Trophoblast cell (in vitro differentiated cells and primary cell): Measurements from ENCODE around the gene HEXD.

Source experiments
- DNase-seq, 2 donors: peaks; one replicate each; pipeline ENCODE4 v3.0.0-alpha.2; 2016
- H2AFZ ChIP-seq: 2 replicates; pipeline ENCODE4 v1.6.1; 2013; ENCODE audit warnings: low read length, moderate library complexity, mild to moderate bottlenecking; ENCODE audit not compliant: insufficient read depth, poor library complexity
- H2AK5ac ChIP-seq: 2 replicates; pipeline ENCODE4 v1.6.1; 2013; ENCODE audit warnings: mild to moderate bottlenecking, low read length
- H2BK120ac ChIP-seq: 2 replicates; pipeline ENCODE4 v1.6.1; 2013; ENCODE audit warnings: low read length, mild to moderate bottlenecking, moderate library complexity; ENCODE audit not compliant: insufficient read depth, poor library complexity
- H2BK12ac ChIP-seq: 2 replicates; pipeline ENCODE4 v1.6.1; 2013; ENCODE audit warnings: mild to moderate bottlenecking, low read length, moderate library complexity
- H2BK5ac ChIP-seq: 2 replicates; pipeline ENCODE4 v1.6.1; 2013; ENCODE audit warnings: low read length, low read depth, moderate library complexity, mild to moderate bottlenecking; ENCODE audit not compliant: poor library complexity
- H3K14ac ChIP-seq: 2 replicates; pipeline ENCODE4 v1.6.1; 2013; ENCODE audit warnings: mild to moderate bottlenecking, low read length
- H3K18ac ChIP-seq: 2 replicates; pipeline ENCODE4 v1.6.1; 2013; ENCODE audit warnings: mild to moderate bottlenecking, low read length
- H3K23ac ChIP-seq: 2 replicates; pipeline ENCODE4 v1.6.1; 2013; ENCODE audit warnings: low read length
- H3K27ac ChIP-seq: 2 replicates; pipeline ENCODE4 v1.5.1; 2013; ENCODE audit warnings: low read depth, mild to moderate bottlenecking, inconsistent platforms, low read length, moderate library complexity
- H3K27me3 ChIP-seq: 2 replicates; pipeline ENCODE4 v1.6.1; 2013; ENCODE audit warnings: inconsistent platforms, mild to moderate bottlenecking, low read length, moderate library complexity; ENCODE audit not compliant: insufficient read depth
- H3K36me3 ChIP-seq, 2 experiments: 1 replicate in 1 of 2; 2 replicates in 1 of 2; pipeline ENCODE4 v1.6.1; 2013; ENCODE audit warnings: low read length in 2 of 2, mild to moderate bottlenecking in 2 of 2, moderate library complexity in 1 of 2; ENCODE audit not compliant: insufficient read depth in 2 of 2, control insufficient read depth in 1 of 2
- H3K4ac ChIP-seq: 2 replicates; pipeline ENCODE4 v1.6.1; 2013; ENCODE audit warnings: low read depth, mild to moderate bottlenecking, low read length, moderate library complexity
- H3K4me1 ChIP-seq, 2 experiments: 1 replicate in 1 of 2; 2 replicates in 1 of 2; pipeline ENCODE4 v1.6.1; 2013; ENCODE audit warnings: low read length in 2 of 2, mild to moderate bottlenecking in 2 of 2, moderate library complexity in 1 of 2; ENCODE audit not compliant: insufficient read depth in 2 of 2, control insufficient read depth in 1 of 2
- H3K4me2 ChIP-seq: 2 replicates; pipeline ENCODE4 v1.6.1; 2013; ENCODE audit warnings: inconsistent platforms, mild to moderate bottlenecking, low read length, moderate library complexity
- H3K4me3 ChIP-seq: 2 replicates; pipeline ENCODE4 v1.5.1; 2013; ENCODE audit warnings: mild to moderate bottlenecking, low read depth, low read length, inconsistent platforms
- H3K79me1 ChIP-seq: one replicate; pipeline ENCODE4 v1.6.1; 2013; ENCODE audit warnings: low read length
- H3K79me2 ChIP-seq: 2 replicates; pipeline ENCODE4 v1.6.1; 2013; ENCODE audit warnings: low read length, mild to moderate bottlenecking; ENCODE audit not compliant: control insufficient read depth, insufficient read depth, poor library complexity
- H3K9ac ChIP-seq: 2 replicates; pipeline ENCODE4 v1.6.1; 2013; ENCODE audit warnings: mild to moderate bottlenecking, low read length
- H3K9me3 ChIP-seq: 2 replicates; pipeline ENCODE4 v1.6.1; 2013; ENCODE audit warnings: low read depth, mild to moderate bottlenecking, control low read depth, inconsistent platforms, low read length; ENCODE audit not compliant: insufficient read depth
- H4K12ac ChIP-seq: 2 replicates; pipeline ENCODE4 v1.6.1; 2013; ENCODE audit warnings: low read depth, mild to moderate bottlenecking, low read length, moderate library complexity
- H4K8ac ChIP-seq: 2 replicates; pipeline ENCODE4 v1.6.1; 2013; ENCODE audit warnings: low read depth, mild to moderate bottlenecking, low read length, moderate library complexity
- H4K91ac ChIP-seq: one replicate; pipeline ENCODE4 v1.6.1; 2013; ENCODE audit warnings: low read depth, mild to moderate bottlenecking, low read length, moderate library complexity
- WGBS: extraction: QIAGEN DNeasy Blood & Tissue Kit; methylation state at CpG from one replicate; pipeline ENCODE4 v1.1.7; 2013; ENCODE audit warnings: missing lambda C conversion rate; ENCODE audit not compliant: insufficient read length, insufficient coverage; ENCODE audit errors: extremely low coverage; 5-methylcytosine and 5-hydroxymethylcytosine counted together

HEXD gene

DNA sequence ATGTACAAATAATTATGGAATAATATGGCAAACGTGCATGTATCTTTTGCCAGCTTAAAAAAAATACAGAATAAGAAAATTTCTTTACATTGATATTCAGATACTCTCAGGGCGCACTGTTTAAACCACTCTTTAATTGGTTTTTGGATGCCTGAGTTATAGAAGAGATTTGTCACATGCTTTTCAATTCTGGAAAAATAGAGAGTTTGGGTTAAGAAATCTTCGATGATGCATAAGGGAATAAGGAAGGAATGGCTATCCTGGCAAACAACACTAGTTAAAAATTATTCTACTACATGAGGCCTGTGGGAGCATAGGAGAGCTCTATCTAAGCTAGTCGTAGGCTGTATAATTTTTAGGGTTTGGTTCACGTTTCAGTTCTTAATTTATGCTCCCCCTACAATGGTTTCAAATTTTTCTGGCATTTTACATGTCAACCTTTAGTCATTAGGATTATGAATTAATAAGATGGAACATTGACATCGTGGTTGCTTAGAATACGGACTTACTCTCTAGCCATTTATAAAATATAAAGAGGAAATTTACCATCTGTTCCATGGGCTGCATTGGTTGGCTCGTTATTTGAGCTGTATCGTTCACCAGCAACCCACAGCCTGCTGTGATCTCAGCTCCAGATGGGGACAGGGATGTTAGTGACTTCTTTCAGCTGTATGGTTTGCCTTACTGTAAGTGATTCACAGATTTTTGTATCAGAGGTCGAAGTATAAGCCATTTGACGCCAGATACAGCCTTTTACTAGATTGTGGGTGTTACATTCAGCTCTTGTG, 56.3 kb downstream of the HEXD start:
- H2BK120ac ChIP-seq = no peak overlapping the region
- no peak overlapping the region for H2AFZ ChIP-seq
- H4K8ac ChIP-seq = no peak overlapping the region
- H3K79me2 ChIP-seq = no peaks in the 10 kb centered on the region
- no peak overlapping the region for H3K27ac ChIP-seq
- H4K91ac ChIP-seq = no peak overlapping the region
- no peak overlapping the region for H3K4ac ChIP-seq
- H3K4me1 ChIP-seq = no peaks in the 10 kb centered on the region
- H3K14ac ChIP-seq = no peak overlapping the region
- no peak overlapping the region for H2BK12ac ChIP-seq
- no peak overlapping the region for H3K4me2 ChIP-seq
- H3K9me3 ChIP-seq = peaks cover 2% of the 10 kb centered on the region
- H3K4me3 ChIP-seq = no peak overlapping the region
- H3K27me3 ChIP-seq = no peaks in the 10 kb centered on the region
- H3K79me1 ChIP-seq = no peaks in the 10 kb centered on the region
- peaks cover 31 to 54% of the 10 kb centered on the region in 2 experiments for H3K36me3 ChIP-seq
- no peak overlapping the region for H3K18ac ChIP-seq
- no peak overlapping the region for H2AK5ac ChIP-seq
- H3K23ac ChIP-seq = no peak overlapping the region
- DNase-seq = no peak
- no peak overlapping the region for H2BK5ac ChIP-seq
- no peak overlapping the region for H3K9ac ChIP-seq
- no CpG with 5 or more reads among the region's 11 CpGs for WGBS
- no peak overlapping the region for H4K12ac ChIP-seq

DNA sequence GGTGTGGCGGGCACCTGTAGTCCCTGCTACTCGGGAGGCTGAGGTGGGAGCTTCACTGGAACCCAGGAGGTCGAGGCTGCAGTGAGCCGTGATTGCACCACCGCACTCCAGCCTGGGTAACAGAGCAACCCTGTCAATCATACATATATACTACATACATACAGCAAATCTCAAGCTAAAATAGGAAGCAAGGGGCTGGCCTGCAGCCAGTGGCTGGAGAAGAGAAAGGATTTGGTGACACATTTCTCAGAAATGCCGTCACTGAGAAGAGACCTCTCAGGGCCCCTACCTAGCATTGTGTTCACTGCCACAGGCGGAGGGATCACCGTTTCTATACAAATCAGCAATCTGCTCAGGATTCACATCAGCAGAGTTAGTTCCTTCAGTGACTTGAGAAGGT, 57.3 kb downstream of the HEXD start:
- Histone ChIP-seq H3K23ac (no peak overlapping the region), H3K27ac (no peak overlapping the region)
- WGBS = no CpG with 5 or more reads among the region's 8 CpGs

GRCh38 chr17:82477934-82478333, 59.8 kb downstream of the HEXD start:
- no peak overlapping the region for H3K14ac ChIP-seq
- H3K27ac ChIP-seq = no peak overlapping the region
- H2BK12ac ChIP-seq = no peak overlapping the region
- no peak overlapping the region for H2BK120ac ChIP-seq
- no peak overlapping the region for H3K4me2 ChIP-seq
- no peak overlapping the region for H4K91ac ChIP-seq
- H4K8ac ChIP-seq = no peak overlapping the region
- H3K9me3 ChIP-seq = no peaks in the 10 kb centered on the region
- WGBS = no CpG with 5 or more reads among the region's 8 CpGs
- H3K4me3 ChIP-seq = no peak overlapping the region
- H3K18ac ChIP-seq = no peak overlapping the region
- no peak overlapping the region for H3K23ac ChIP-seq
- H3K27me3 ChIP-seq = no peaks in the 10 kb centered on the region
- H3K4ac ChIP-seq = no peak overlapping the region
- no peak for DNase-seq
- H3K79me1 ChIP-seq = no peaks in the 10 kb centered on the region
- no peak overlapping the region for H2AFZ ChIP-seq
- H4K12ac ChIP-seq = no peak overlapping the region
- H3K36me3 ChIP-seq = peaks cover 41 to 55% of the 10 kb centered on the region in 2 experiments
- H2BK5ac ChIP-seq = no peak overlapping the region
- no peak overlapping the region for H3K9ac ChIP-seq
- no peak overlapping the region for H2AK5ac ChIP-seq
- H3K79me2 ChIP-seq = no peaks in the 10 kb centered on the region
- H3K4me1 ChIP-seq = no peaks in the 10 kb centered on the region

More for the DNA sequence above, 57.3 kb downstream of the HEXD start:
- H3K27me3 ChIP-seq = no peaks in the 10 kb centered on the region
- H4K12ac ChIP-seq = no peak overlapping the region
- H3K4ac ChIP-seq = no peak overlapping the region
- H3K4me1 ChIP-seq = no peaks in the 10 kb centered on the region
- H3K14ac ChIP-seq = no peak overlapping the region
- H3K36me3 ChIP-seq = peaks cover 37 to 54% of the 10 kb centered on the region in 2 experiments
- no peak overlapping the region for H4K8ac ChIP-seq
- no peaks in the 10 kb centered on the region for H3K79me1 ChIP-seq
- no peak overlapping the region for H2AFZ ChIP-seq
- no peaks in the 10 kb centered on the region for H3K79me2 ChIP-seq
- H3K18ac ChIP-seq = no peak overlapping the region
- H2BK5ac ChIP-seq = no peak overlapping the region
- no peak overlapping the region for H3K4me2 ChIP-seq
- no peak overlapping the region for H3K4me3 ChIP-seq
- H4K91ac ChIP-seq = no peak overlapping the region
- H2AK5ac ChIP-seq = no peak overlapping the region
- no peak overlapping the region for H3K9ac ChIP-seq
- no peak overlapping the region for H2BK12ac ChIP-seq
- no peaks in the 10 kb centered on the region for H3K9me3 ChIP-seq
- no peak overlapping the region for H2BK120ac ChIP-seq
- DNase-seq = no peak

DNA sequence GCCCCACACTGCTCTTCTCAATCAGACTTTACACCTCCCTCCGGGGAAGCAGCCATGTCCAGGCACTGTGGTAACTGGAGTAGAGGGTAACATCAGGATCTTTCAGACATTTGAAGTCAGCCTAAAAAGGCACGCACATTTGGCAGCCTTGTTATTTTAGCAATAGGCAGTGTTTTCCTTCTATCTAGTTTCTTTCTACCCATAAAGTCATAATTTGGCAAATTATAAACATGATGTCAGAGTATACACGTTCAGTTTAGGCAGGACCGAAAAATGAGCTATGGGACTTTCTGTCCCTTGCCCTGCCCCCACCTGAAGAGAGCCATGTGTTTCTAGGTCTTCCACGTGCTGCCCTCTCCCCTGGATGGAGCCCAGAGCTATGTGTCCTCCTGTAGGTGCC, 61.5 kb downstream of the HEXD start:
- Histone ChIP-seq H3K36me3 (peaks cover 49 to 60% of the 10 kb centered on the region in 2 experiments), H4K91ac (no peak overlapping the region), H3K27ac (no peak overlapping the region), H2BK5ac (no peak overlapping the region), H2AFZ (no peak overlapping the region), H3K9ac (no peak overlapping the region), H4K8ac (no peak overlapping the region), H2BK120ac (no peak overlapping the region), H3K4me3 (no peak overlapping the region), H3K18ac (no peak overlapping the region), H3K79me1 (no peaks in the 10 kb centered on the region), H3K4me1 (no peaks in the 10 kb centered on the region), H3K79me2 (no peaks in the 10 kb centered on the region), H4K12ac (no peak overlapping the region), H2AK5ac (no peak overlapping the region), H3K4me2 (no peak overlapping the region), H3K14ac (no peak overlapping the region), H3K9me3 (no peaks in the 10 kb centered on the region), H3K4ac (no peak overlapping the region), H3K27me3 (no peaks in the 10 kb centered on the region), H2BK12ac (no peak overlapping the region), H3K23ac (no peak overlapping the region)
- DNase-seq = no peak
- no CpG with 5 or more reads among the region's 5 CpGs for WGBS
